Neural cell (in vitro differentiated cells): ENCODE results near the gene SIK3. TPM values are rescaled to one million over a fixed set of nuclear protein-coding genes. Genes with fewer than 3 reads are reported as not detected.
"Not testable (repeated sequence)": the region's sequence is repeated elsewhere in the genome, so short reads cannot be mapped to it uniquely, and the experiment has no call there.

Source experiments
- H2AFZ ChIP-seq: fragments of 200-600, 300-800 bp; sonication (generic), shearing (Covaris generic); 2 replicates; pipeline ENCODE4 v1.6.0; 2014; ENCODE audit warnings: low read depth, mild to moderate bottlenecking, antibody characterized with exemption, low read length, moderate library complexity
- H3F3A ChIP-seq: fragments of 200-600 bp; shearing (Covaris generic); 2 replicates; pipeline ENCODE4 v1.6.1; 2016; ENCODE audit warnings: mild to moderate bottlenecking, moderate library complexity, mixed read lengths, antibody characterized with exemption, low read length; ENCODE audit not compliant: insufficient read depth, poor library complexity, severe bottlenecking
- H3K27ac ChIP-seq: fragments of 200-600, 300-800 bp; sonication (generic), shearing (Covaris generic); 2 replicates; pipeline ENCODE4 v1.5.1; 2014; ENCODE audit warnings: mild to moderate bottlenecking, low read length, moderate library complexity
- H3K27me3 ChIP-seq: fragments of 300-800, 200-600 bp; sonication (generic), shearing (Covaris generic); 2 replicates; pipeline ENCODE4 v1.6.0; 2014; ENCODE audit warnings: mild to moderate bottlenecking, low read depth, low read length, moderate library complexity; ENCODE audit not compliant: insufficient read depth
- H3K36me3 ChIP-seq: fragments of 300-800, 200-600 bp; sonication (generic), shearing (Covaris generic); 2 replicates; pipeline ENCODE4 v1.5.1; 2014; ENCODE audit warnings: mild to moderate bottlenecking, antibody characterized with exemption, low read length, moderate library complexity; ENCODE audit not compliant: insufficient read depth
- H3K4me2 ChIP-seq: fragments of 300-800, 200-600 bp; sonication (generic), shearing (Covaris generic); 2 replicates; pipeline ENCODE4 v1.6.0; 2014; ENCODE audit warnings: mild to moderate bottlenecking, low read length
- H3K4me3 ChIP-seq: fragments of 300-800, 200-600 bp; sonication (generic), shearing (Covaris generic); 2 replicates; pipeline ENCODE4 v1.5.1; 2014; ENCODE audit warnings: mild to moderate bottlenecking, low read length, moderate library complexity
- H3K79me2 ChIP-seq: fragments of 200-600 bp; shearing (Covaris generic); replicated peaks from 2 replicates; pipeline ENCODE4 v1.6.0; 2014; ENCODE audit warnings: mild to moderate bottlenecking, low read length, moderate library complexity; ENCODE audit not compliant: insufficient read depth
- H3K9ac ChIP-seq: fragments of 300-800, 200-600 bp; sonication (generic), shearing (Covaris generic); 2 replicates; pipeline ENCODE4 v1.6.1; 2016; ENCODE audit warnings: mild to moderate bottlenecking, low read length, mixed read lengths
- H3K9me2 ChIP-seq: fragments of 200-600 bp; shearing (Covaris generic); 2 replicates; pipeline ENCODE4 v1.6.1; 2016; ENCODE audit warnings: mild to moderate bottlenecking, low read length, mixed read lengths; ENCODE audit not compliant: insufficient read depth
- H3K9me3 ChIP-seq: fragments of 200-600, 300-800 bp; sonication (generic), shearing (Covaris generic); 2 replicates; pipeline ENCODE4 v1.6.1; 2016; ENCODE audit warnings: mild to moderate bottlenecking, mixed run types, low read length, moderate library complexity, mixed read lengths
- H4K20me1 ChIP-seq: fragments of 200-600 bp; shearing (Covaris generic); 2 replicates; pipeline ENCODE4 v1.6.1; 2016; ENCODE audit warnings: mild to moderate bottlenecking, mixed run types; ENCODE audit not compliant: insufficient read depth
- CTCF ChIP-seq: fragments of 450-650 bp; IDR thresholded peaks from 2 replicates; pipeline ENCODE4 v1.5.1; 2014; ENCODE audit warnings: antibody characterized with exemption, mild to moderate bottlenecking, moderate library complexity; ENCODE audit not compliant: poor library complexity, severe bottlenecking
- EP300 ChIP-seq: fragments of 450-650 bp; conservative IDR thresholded peaks from 2 replicates; pipeline ENCODE4 v1.6.1; 2014; ENCODE audit warnings: antibody characterized with exemption, mild to moderate bottlenecking, moderate library complexity; ENCODE audit not compliant: poor library complexity, severe bottlenecking
- EZH2 ChIP-seq: fragments of 200-600, 300-800 bp; shearing (Covaris generic), sonication (generic); IDR thresholded peaks from 2 replicates; pipeline ENCODE4 v1.6.1; 2014; ENCODE audit warnings: antibody characterized with exemption, low read length, borderline replicate concordance, mild to moderate bottlenecking; ENCODE audit not compliant: insufficient read depth, poor library complexity, severe bottlenecking
- MXI1 ChIP-seq: fragments of 450-650 bp; conservative IDR thresholded peaks from 2 replicates; pipeline ENCODE4 v1.6.1; 2014; ENCODE audit warnings: antibody characterized with exemption, mild to moderate bottlenecking; ENCODE audit not compliant: poor library complexity, severe bottlenecking
- POLR2AphosphoS5 ChIP-seq: IDR thresholded peaks from 2 replicates; pipeline ENCODE4 v1.6.1; 2012
- RAD21 ChIP-seq: fragments of 450-650 bp; conservative IDR thresholded peaks from 2 replicates; pipeline ENCODE4 v1.6.1; 2014; ENCODE audit warnings: antibody characterized with exemption, mild to moderate bottlenecking, moderate library complexity
- SMC3 ChIP-seq: fragments of 450-650 bp; conservative IDR thresholded peaks from 2 replicates; pipeline ENCODE4 v1.6.1; 2014; ENCODE audit warnings: antibody characterized with exemption, mild to moderate bottlenecking, moderate library complexity; ENCODE audit not compliant: poor library complexity
- TAF1 ChIP-seq: IDR thresholded peaks from 2 replicates; pipeline ENCODE4 v1.6.1; 2012; ENCODE audit warnings: low read depth
- polyA plus RNA-seq: library from polyadenylated mRNA; depleted of rRNA; stranded (reverse); fragments of >200 nt; gene quantifications from 2 replicates; pipeline ENCODE4 v1.2.3, GENCODE V29; 2014
- TF ChIP-seq, protein P1 (sequence below): IDR thresholded peaks from 2 replicates; pipeline ENCODE4 v1.6.1; 2012; ENCODE audit warnings: borderline replicate concordance

Gene SIK3
- polyA plus RNA-seq, 1 donor from 2014 or later, result 11.2 TPM

DNA sequence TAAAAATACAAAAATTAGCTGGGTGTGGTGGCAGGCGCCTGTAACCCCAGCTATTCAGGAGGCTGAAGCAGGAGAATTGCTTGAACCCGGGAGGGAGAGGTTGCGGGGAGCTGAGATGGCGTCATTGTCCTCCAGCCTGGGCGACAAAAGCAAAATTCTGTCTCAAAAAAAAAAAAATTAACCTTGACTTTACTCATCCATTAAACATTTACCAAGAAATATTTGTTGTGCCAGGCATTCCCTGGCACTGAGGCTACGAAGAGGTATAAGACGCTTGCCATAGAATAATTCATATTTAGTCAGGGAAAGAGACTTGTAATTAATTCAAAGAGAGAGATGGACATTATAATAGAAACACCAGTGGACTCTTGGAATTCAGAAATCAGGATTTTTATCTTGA lies 32.7 kb upstream of the SIK3 start:
- H3K36me3 ChIP-seq, result no peaks in the 10 kb centered on the region
- H3F3A ChIP-seq, result no peaks in the 10 kb centered on the region
- no peaks in the 10 kb centered on the region for H3K27me3 ChIP-seq
- H2AFZ ChIP-seq, result no peak overlapping the region
- H3K9ac ChIP-seq, result no peak overlapping the region
- H3K27ac ChIP-seq, result no peak overlapping the region
- H3K4me3 ChIP-seq, result no peak overlapping the region
- H3K4me2 ChIP-seq, result no peak overlapping the region
- no peaks in the 10 kb centered on the region for H3K79me2 ChIP-seq
- H3K9me2 ChIP-seq, result no peaks in the 10 kb centered on the region
- no peaks in the 10 kb centered on the region for H4K20me1 ChIP-seq
- no peak for TF ChIP-seq TAF1
- TF ChIP-seq MXI1, result no peak
- TF ChIP-seq EZH2, result no peak
- TF ChIP-seq POLR2AphosphoS5, result no peak
- TF ChIP-seq RAD21, result no peak
- TF ChIP-seq, protein P1, sequence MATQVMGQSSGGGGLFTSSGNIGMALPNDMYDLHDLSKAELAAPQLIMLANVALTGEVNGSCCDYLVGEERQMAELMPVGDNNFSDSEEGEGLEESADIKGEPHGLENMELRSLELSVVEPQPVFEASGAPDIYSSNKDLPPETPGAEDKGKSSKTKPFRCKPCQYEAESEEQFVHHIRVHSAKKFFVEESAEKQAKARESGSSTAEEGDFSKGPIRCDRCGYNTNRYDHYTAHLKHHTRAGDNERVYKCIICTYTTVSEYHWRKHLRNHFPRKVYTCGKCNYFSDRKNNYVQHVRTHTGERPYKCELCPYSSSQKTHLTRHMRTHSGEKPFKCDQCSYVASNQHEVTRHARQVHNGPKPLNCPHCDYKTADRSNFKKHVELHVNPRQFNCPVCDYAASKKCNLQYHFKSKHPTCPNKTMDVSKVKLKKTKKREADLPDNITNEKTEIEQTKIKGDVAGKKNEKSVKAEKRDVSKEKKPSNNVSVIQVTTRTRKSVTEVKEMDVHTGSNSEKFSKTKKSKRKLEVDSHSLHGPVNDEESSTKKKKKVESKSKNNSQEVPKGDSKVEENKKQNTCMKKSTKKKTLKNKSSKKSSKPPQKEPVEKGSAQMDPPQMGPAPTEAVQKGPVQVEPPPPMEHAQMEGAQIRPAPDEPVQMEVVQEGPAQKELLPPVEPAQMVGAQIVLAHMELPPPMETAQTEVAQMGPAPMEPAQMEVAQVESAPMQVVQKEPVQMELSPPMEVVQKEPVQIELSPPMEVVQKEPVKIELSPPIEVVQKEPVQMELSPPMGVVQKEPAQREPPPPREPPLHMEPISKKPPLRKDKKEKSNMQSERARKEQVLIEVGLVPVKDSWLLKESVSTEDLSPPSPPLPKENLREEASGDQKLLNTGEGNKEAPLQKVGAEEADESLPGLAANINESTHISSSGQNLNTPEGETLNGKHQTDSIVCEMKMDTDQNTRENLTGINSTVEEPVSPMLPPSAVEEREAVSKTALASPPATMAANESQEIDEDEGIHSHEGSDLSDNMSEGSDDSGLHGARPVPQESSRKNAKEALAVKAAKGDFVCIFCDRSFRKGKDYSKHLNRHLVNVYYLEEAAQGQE, result no peak
- TF ChIP-seq SMC3, result no peak
- TF ChIP-seq CTCF, result no peak
- TF ChIP-seq EP300, result no peak
- no peaks in the 10 kb centered on the region for H3K9me3 ChIP-seq

DNA sequence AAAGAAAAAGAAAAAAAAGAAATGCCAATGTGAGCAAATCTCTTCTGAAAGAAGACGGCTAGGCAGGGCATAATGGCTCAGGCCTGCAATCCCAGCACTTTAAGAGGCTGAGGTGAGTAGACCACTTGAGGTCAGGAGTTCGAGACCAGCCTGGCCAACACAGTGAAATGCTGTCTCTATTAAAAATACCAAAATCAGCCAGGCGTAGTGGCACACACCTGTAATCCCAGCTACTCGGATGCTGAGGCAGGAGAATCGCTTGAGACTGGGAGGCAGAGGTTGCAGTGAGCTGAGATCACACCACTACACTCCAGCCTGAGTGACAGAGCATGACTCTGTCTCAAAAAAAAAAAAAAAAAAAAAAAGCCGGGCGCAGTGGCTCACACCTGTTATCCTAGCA lies 32.2 kb upstream of the SIK3 start:
- H3K9ac ChIP-seq, H3K36me3 ChIP-seq, H3K27ac ChIP-seq, H3K27me3 ChIP-seq, H3F3A ChIP-seq, H3K9me2 ChIP-seq, H3K4me2 ChIP-seq, H3K9me3 ChIP-seq, H4K20me1 ChIP-seq, H3K4me3 ChIP-seq, H2AFZ ChIP-seq, H3K79me2 ChIP-seq: not testable (repeated sequence)

DNA sequence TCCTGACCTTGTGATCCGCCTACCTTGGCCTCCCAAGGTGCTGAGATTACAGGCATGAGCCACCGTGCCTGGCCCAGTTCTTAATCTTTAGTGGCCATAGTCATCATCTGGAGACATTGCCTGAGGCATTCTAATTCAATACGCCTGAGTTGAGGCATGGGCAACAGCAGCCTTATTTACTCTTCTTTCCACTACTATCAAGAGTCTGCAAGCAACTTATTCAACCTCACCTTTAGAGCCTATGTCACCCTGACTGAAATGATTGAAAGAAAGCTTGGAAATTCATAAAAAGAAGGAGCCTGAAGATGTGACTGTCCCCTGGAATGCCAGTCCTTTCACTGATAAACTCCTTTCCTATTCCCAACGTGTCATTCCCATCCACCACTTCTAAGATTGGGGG lies 30.1 kb upstream of the SIK3 start:
- no peak for TF ChIP-seq RAD21
- TF ChIP-seq EZH2, result no peak
- no peak for TF ChIP-seq SMC3
- TF ChIP-seq, protein P1, result no peak
- TF ChIP-seq EP300, result no peak
- TF ChIP-seq CTCF, result no peak
- TF ChIP-seq POLR2AphosphoS5, result no peak
- TF ChIP-seq TAF1, result no peak
- no peak for TF ChIP-seq MXI1

More for the DNA sequence above, 30.1 kb upstream of the SIK3 start:
- H4K20me1 ChIP-seq, result no peaks in the 10 kb centered on the region
- no peaks in the 10 kb centered on the region for H3K27me3 ChIP-seq
- no peaks in the 10 kb centered on the region for H3K79me2 ChIP-seq
- H3K9ac ChIP-seq, result no peak overlapping the region
- no peaks in the 10 kb centered on the region for H3F3A ChIP-seq
- H3K27ac ChIP-seq, result no peak overlapping the region
- no peaks in the 10 kb centered on the region for H3K36me3 ChIP-seq
- no peak overlapping the region for H3K4me3 ChIP-seq
- no peaks in the 10 kb centered on the region for H3K9me2 ChIP-seq
- no peak overlapping the region for H2AFZ ChIP-seq
- H3K4me2 ChIP-seq, result no peak overlapping the region
- H3K9me3 ChIP-seq, result no peaks in the 10 kb centered on the region
